ENCODE results near the gene CCT6B.
"Not testable (repeated sequence)": the region's sequence is repeated elsewhere in the genome, so short reads cannot be mapped to it uniquely, and the experiment has no call there.

- TF ChIP-seq, protein P1, sequence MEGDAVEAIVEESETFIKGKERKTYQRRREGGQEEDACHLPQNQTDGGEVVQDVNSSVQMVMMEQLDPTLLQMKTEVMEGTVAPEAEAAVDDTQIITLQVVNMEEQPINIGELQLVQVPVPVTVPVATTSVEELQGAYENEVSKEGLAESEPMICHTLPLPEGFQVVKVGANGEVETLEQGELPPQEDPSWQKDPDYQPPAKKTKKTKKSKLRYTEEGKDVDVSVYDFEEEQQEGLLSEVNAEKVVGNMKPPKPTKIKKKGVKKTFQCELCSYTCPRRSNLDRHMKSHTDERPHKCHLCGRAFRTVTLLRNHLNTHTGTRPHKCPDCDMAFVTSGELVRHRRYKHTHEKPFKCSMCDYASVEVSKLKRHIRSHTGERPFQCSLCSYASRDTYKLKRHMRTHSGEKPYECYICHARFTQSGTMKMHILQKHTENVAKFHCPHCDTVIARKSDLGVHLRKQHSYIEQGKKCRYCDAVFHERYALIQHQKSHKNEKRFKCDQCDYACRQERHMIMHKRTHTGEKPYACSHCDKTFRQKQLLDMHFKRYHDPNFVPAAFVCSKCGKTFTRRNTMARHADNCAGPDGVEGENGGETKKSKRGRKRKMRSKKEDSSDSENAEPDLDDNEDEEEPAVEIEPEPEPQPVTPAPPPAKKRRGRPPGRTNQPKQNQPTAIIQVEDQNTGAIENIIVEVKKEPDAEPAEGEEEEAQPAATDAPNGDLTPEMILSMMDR (IDR thresholded peaks at IDR 0.05), result not testable (repeated sequence)
- TF ChIP-seq POLR2A (IDR thresholded peaks at IDR 0.05), result not testable (repeated sequence)
Observed at GRCh38 chr17:35000965-35001364, 39.7 kb upstream of the CCT6B start.

Measured in testis (tissue), 2 donors.